ENCODE results near the gene EVX1. TPM values are rescaled to one million over a fixed set of nuclear protein-coding genes. Genes with fewer than 3 reads are reported as not detected.

Gene EVX1
- total and polyA plus RNA-seq, 2 experiments from 2014 or later = not detected

GRCh38 chr7:27283558-27283957 is 41.0 kb downstream of the EVX1 start:
- no peak for TF ChIP-seq CTCF (IDR thresholded peaks at IDR 0.05; ENCODE audit: low read depth, low read length)
- Histone ChIP-seq H3K27ac (no peak overlapping the region), H3K4me1 (ENCODE audit: low read depth) (no peaks in the 10 kb centered on the region), H3K36me3 (no peaks in the 10 kb centered on the region), H3K9me3 (ENCODE audit: low read depth) (no peaks in the 10 kb centered on the region), H3K27me3 (peaks cover 7% of the 10 kb centered on the region), H3K4me3 (no peak overlapping the region)
- no peak for DNase-seq (ENCODE audit: low read depth in 1 of 2, low spot score in 1 of 2)

GRCh38 chr7:27295236-27295635 is 52.6 kb downstream of the EVX1 start:
- Histone ChIP-seq H3K36me3 (no peaks in the 10 kb centered on the region), H3K4me1 (ENCODE audit: low read depth) (no peaks in the 10 kb centered on the region)

GRCh38 chr7:27297356-27297755 is 54.8 kb downstream of the EVX1 start:
- H3K36me3 ChIP-seq = no peaks in the 10 kb centered on the region
- no peak overlapping the region for H3K4me3 ChIP-seq
- no peaks in the 10 kb centered on the region for H3K9me3 ChIP-seq (ENCODE audit: low read depth)
- no peaks in the 10 kb centered on the region for H3K4me1 ChIP-seq (ENCODE audit: low read depth)
- no peak overlapping the region for H3K27ac ChIP-seq
- TF ChIP-seq CTCF (IDR thresholded peaks at IDR 0.05; ENCODE audit: low read depth, low read length) = no peak
- DNase-seq (ENCODE audit: low read depth in 1 of 2, low spot score in 1 of 2) = no peak
- H3K27me3 ChIP-seq = no peaks in the 10 kb centered on the region

More at GRCh38 chr7:27295236-27295635, 52.6 kb downstream of the EVX1 start:
- DNase-seq (ENCODE audit: low read depth in 1 of 2, low spot score in 1 of 2) = no peak
- Histone ChIP-seq H3K9me3 (ENCODE audit: low read depth) (no peaks in the 10 kb centered on the region), H3K4me3 (no peak overlapping the region), H3K27me3 (no peaks in the 10 kb centered on the region), H3K27ac (no peak overlapping the region)
- no peak for TF ChIP-seq CTCF (IDR thresholded peaks at IDR 0.05; ENCODE audit: low read depth, low read length)

Other genes with a start within 250 kb of the EVX1 start
- 0.42 and 0.85 TPM in 2 replicates for gene HOXA1, start 146.8 kb upstream of the EVX1 start, total RNA-seq
- 0.07 TPM in 1 of 2 replicates, not detected in the other for gene HOXA1, start 146.8 kb upstream of the EVX1 start, polyA plus RNA-seq
- gene HOXA2, start 140.1 kb upstream of the EVX1 start, total RNA-seq = 0.27 and 0.53 TPM in 2 replicates
- gene HOXA2, start 140.1 kb upstream of the EVX1 start, polyA plus RNA-seq = 0.12 and 0.34 TPM in 2 replicates
- gene HOXA4, start 112.0 kb upstream of the EVX1 start, total RNA-seq = 0.14 TPM in 1 of 2 replicates, not detected in the other
- gene HOXA4, start 112.0 kb upstream of the EVX1 start, polyA plus RNA-seq = 0.46 TPM in 1 of 2 replicates, not detected in the other
- gene HOXA5, start 99.1 kb upstream of the EVX1 start, total RNA-seq = not detected in 2 replicates
- not detected in 2 replicates for gene HOXA5, start 99.1 kb upstream of the EVX1 start, polyA plus RNA-seq
- not detected in 2 replicates for gene HOXA6, start 95.0 kb upstream of the EVX1 start, total RNA-seq
- not detected in 2 replicates for gene HOXA6, start 95.0 kb upstream of the EVX1 start, polyA plus RNA-seq
- 1.4 and 9.4 TPM in 2 replicates for gene HOXA3, start 90.2 kb upstream of the EVX1 start, total RNA-seq
- 1.4 TPM in 2 replicates for gene HOXA3, start 90.2 kb upstream of the EVX1 start, polyA plus RNA-seq
- not detected in 2 replicates for gene HOXA7, start 86.1 kb upstream of the EVX1 start, total RNA-seq
- gene HOXA7, start 86.1 kb upstream of the EVX1 start, polyA plus RNA-seq = not detected in 2 replicates
- not detected in 2 replicates for gene HOXA9, start 77.3 kb upstream of the EVX1 start, total RNA-seq
- gene HOXA9, start 77.3 kb upstream of the EVX1 start, polyA plus RNA-seq = not detected in 2 replicates
- gene HOXA10, start 68.5 kb upstream of the EVX1 start, total RNA-seq = not detected in 2 replicates
- not detected in 2 replicates for gene HOXA10, start 68.5 kb upstream of the EVX1 start, polyA plus RNA-seq
- not detected in 2 replicates for gene HOXA11, start 57.6 kb upstream of the EVX1 start, total RNA-seq
- not detected in 2 replicates for gene HOXA11, start 57.6 kb upstream of the EVX1 start, polyA plus RNA-seq
- gene HOXA13, start 42.7 kb upstream of the EVX1 start, total RNA-seq = not detected in 2 replicates
- gene HOXA13, start 42.7 kb upstream of the EVX1 start, polyA plus RNA-seq = not detected in 2 replicates

Data from cardiac muscle cell (in vitro differentiated cells and primary cell).